Activated T-helper 2 cell treated with anti-CD3 and anti-CD28 coated beads, Interferon-gamma antibody, Interleukin-2, Interleukin-4, amounts not matched to agents 10 μg/mL and 5 μg/mL and 100 μg/mL, durations not matched to agents 14 hours and 24 hours and 36 hours (primary cell): ENCODE data around the gene ANKS1B. TPM values are rescaled to one million over a fixed set of nuclear protein-coding genes. Genes with fewer than 3 reads are reported as not detected.
"Not testable (repeated sequence)": the region's sequence is repeated elsewhere in the genome, so short reads cannot be mapped to it uniquely, and the experiment has no call there.

ENCODE experiments used
- DNase-seq: peaks from one replicate; pipeline ENCODE4 v3.0.0; 2021; ENCODE audit warnings: low spot score
- H3K27ac Mint-ChIP-seq: one replicate; pipeline ENCODE4 v1.8.0; 2021; ENCODE audit warnings: mixed read lengths
- H3K27me3 Mint-ChIP-seq: one replicate; pipeline ENCODE4 v1.8.0; 2021; ENCODE audit warnings: low read depth, mixed read lengths
- H3K36me3 Mint-ChIP-seq: one replicate; pipeline ENCODE4 v1.8.0; 2021; ENCODE audit warnings: low read depth, mixed read lengths
- H3K4me1 Mint-ChIP-seq: one replicate; pipeline ENCODE4 v1.8.0; 2021; ENCODE audit warnings: low read depth, mixed read lengths
- H3K4me3 Mint-ChIP-seq: one replicate; pipeline ENCODE4 v1.8.0; 2021; ENCODE audit warnings: low read depth, mild to moderate bottlenecking, moderate library complexity, mixed read lengths
- H3K9me3 Mint-ChIP-seq: one replicate; pipeline ENCODE4 v1.8.0; 2021; ENCODE audit warnings: mixed read lengths
- intact Hi-C: fragments of 100-400 bp; cut with micrococcal nuclease; formaldehyde crosslinking; loops from one replicate; pipeline ENCODE4 v1.15.1; 2023
- total RNA-seq: library from RNA; stranded (reverse); gene quantifications from 2 replicates; pipeline ENCODE4 v1.2.3, GENCODE V29; 2022

ANKS1B gene
- total RNA-seq, 1 donor from 2014 or later, result 1.0 TPM

- no peak for DNase-seq
- intact Hi-C loops, result no loop called here
- Mint-ChIP-seq H3K9me3 (peaks cover 4% of the 10 kb centered on the region), H3K27ac (no peak overlapping the region), H3K4me3 (no peak overlapping the region), H3K36me3 (no peaks in the 10 kb centered on the region), H3K4me1 (no peaks in the 10 kb centered on the region), H3K27me3 (no peaks in the 10 kb centered on the region)
Observed at GRCh38 chr12:99260456-99260996, 724.2 kb downstream of the ANKS1B start.

- Mint-ChIP-seq H3K9me3 (no peaks in the 10 kb centered on the region), H3K27me3 (no peaks in the 10 kb centered on the region), H3K4me3 (no peak overlapping the region), H3K4me1 (no peaks in the 10 kb centered on the region), H3K27ac (no peak overlapping the region), H3K36me3 (no peaks in the 10 kb centered on the region)
- intact Hi-C loops, result no loop called here
- DNase-seq, result no peak
Observed at GRCh38 chr12:99259040-99259934, 725.4 kb downstream of the ANKS1B start.

DNA sequence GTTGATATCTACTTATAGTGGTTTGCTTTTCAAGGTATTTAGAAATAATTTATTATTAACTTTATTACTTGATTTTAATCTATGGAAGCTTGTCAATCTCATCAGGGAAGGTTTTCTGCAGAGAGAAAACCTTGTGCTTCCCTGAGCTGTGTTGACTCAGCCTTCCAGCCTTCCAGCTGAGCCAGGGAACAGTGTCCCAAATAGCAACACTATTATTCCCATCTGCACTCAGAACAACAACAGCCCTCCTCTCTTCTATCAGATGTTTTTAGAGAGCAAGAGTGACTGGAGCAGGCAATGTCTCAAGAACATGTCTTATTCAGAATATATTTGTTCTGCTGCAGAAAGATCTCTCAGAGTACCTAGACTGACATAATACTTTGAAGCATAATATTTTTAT is 727.1 kb downstream of the ANKS1B start:
- DNase-seq, result no peak
- Mint-ChIP-seq H3K9me3 (no peaks in the 10 kb centered on the region), H3K36me3 (no peaks in the 10 kb centered on the region), H3K27ac (no peak overlapping the region), H3K27me3 (no peaks in the 10 kb centered on the region), H3K4me1 (no peaks in the 10 kb centered on the region), H3K4me3 (no peak overlapping the region)
- intact Hi-C loops, result no loop called here

DNA sequence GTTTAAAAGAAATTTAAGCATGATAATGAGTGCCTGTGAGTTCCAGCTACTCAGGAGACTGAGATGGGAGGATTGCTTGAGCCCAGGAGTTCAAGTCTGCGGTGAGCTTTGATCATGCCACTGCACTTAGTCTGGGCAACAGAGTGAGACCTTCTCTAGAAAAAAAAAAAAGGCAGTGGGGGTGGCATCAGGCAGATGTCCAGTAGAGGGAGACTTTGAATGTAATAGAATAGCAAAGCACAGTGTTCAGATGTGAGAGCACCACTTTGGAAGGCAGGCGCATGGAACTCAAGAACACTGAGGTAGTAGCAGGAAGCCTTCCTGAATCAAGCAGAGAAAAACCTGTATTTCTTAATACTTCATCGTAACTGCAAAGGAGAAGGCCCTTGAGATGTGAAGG is 731.7 kb downstream of the ANKS1B start:
- Mint-ChIP-seq H3K4me1 (no peaks in the 10 kb centered on the region), H3K27me3 (no peaks in the 10 kb centered on the region), H3K27ac (no peak overlapping the region), H3K9me3 (no peaks in the 10 kb centered on the region), H3K4me3 (no peak overlapping the region), H3K36me3 (no peaks in the 10 kb centered on the region)
- DNase-seq, result no peak
- intact Hi-C loops, result no loop called here

DNA sequence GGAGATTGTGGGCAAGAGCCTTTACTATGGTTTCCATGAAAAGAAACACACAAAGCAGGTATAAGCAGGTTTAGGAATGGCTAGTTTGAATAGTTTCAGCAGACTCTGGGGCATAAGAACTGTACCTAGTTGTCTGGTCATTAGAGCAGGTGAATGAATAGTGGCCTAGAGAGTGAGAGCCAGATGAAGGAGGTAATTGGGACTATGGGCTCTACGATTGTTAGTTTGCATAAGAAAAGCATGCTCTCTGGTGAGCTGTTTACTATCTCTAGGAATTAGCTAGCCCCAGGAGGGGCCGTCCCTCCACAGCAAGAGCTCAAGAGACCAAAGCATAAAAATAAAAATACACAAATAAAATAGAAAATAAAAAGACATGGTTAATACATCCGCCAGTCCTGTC is 734.6 kb downstream of the ANKS1B start:
- Mint-ChIP-seq H3K27ac (no peak overlapping the region), H3K4me3 (no peak overlapping the region), H3K4me1 (no peaks in the 10 kb centered on the region), H3K9me3 (no peaks in the 10 kb centered on the region), H3K27me3 (no peaks in the 10 kb centered on the region), H3K36me3 (no peaks in the 10 kb centered on the region)
- intact Hi-C loops, result no loop called here
- no peak for DNase-seq

DNA sequence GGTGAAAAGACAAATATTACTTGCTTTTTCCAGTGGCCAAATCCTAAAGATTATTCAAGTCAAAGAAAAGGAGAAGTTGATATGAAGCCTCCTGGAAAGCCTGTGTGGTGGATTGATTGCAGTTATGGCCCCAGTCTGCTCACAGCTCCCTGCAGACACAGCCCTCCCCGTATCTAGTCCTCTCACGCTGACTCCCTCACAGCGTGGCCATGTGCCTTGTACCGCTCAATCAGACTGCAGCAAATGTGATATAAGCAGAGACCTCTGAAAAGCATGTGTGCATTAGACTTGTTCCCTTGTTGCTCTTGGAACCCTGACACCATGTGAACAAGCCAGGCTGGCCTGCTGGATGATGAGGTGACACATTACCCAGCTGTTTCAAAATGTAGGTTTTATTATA is 735.2 kb downstream of the ANKS1B start:
- intact Hi-C loops, result no loop called here
- no peaks in the 10 kb centered on the region for H3K36me3 Mint-ChIP-seq
- H3K27ac Mint-ChIP-seq, result no peak overlapping the region
- H3K9me3 Mint-ChIP-seq, result no peaks in the 10 kb centered on the region
- H3K27me3 Mint-ChIP-seq, result no peaks in the 10 kb centered on the region
- H3K4me1 Mint-ChIP-seq, result no peaks in the 10 kb centered on the region
- H3K4me3 Mint-ChIP-seq, result no peak overlapping the region
- DNase-seq, result no peak

- H3K4me1 Mint-ChIP-seq, DNase-seq, H3K4me3 Mint-ChIP-seq, H3K27ac Mint-ChIP-seq, intact Hi-C loops, H3K27me3 Mint-ChIP-seq, H3K36me3 Mint-ChIP-seq: not testable (repeated sequence)
- H3K9me3 Mint-ChIP-seq, result peaks cover 33% of the 10 kb centered on the region
Observed at GRCh38 chr12:99237907-99238538, 746.7 kb downstream of the ANKS1B start.

GRCh38 chr12:99235381-99235780 is 749.4 kb downstream of the ANKS1B start:
- peaks cover 15% of the 10 kb centered on the region for H3K9me3 Mint-ChIP-seq
- H3K4me3 Mint-ChIP-seq, result no peak overlapping the region
- no peaks in the 10 kb centered on the region for H3K27me3 Mint-ChIP-seq
- H3K4me1 Mint-ChIP-seq, result no peaks in the 10 kb centered on the region
- intact Hi-C loops, result no loop called here
- DNase-seq, result no peak
- H3K27ac Mint-ChIP-seq, result no peak overlapping the region
- no peaks in the 10 kb centered on the region for H3K36me3 Mint-ChIP-seq

GRCh38 chr12:99234702-99235101 is 750.0 kb downstream of the ANKS1B start:
- H3K36me3 Mint-ChIP-seq, result no peaks in the 10 kb centered on the region
- no peaks in the 10 kb centered on the region for H3K4me1 Mint-ChIP-seq
- intact Hi-C loops, result no loop called here
- no peaks in the 10 kb centered on the region for H3K27me3 Mint-ChIP-seq
- peaks cover 10% of the 10 kb centered on the region for H3K9me3 Mint-ChIP-seq
- no peak overlapping the region for H3K4me3 Mint-ChIP-seq
- no peak overlapping the region for H3K27ac Mint-ChIP-seq
- DNase-seq, result no peak

DNA sequence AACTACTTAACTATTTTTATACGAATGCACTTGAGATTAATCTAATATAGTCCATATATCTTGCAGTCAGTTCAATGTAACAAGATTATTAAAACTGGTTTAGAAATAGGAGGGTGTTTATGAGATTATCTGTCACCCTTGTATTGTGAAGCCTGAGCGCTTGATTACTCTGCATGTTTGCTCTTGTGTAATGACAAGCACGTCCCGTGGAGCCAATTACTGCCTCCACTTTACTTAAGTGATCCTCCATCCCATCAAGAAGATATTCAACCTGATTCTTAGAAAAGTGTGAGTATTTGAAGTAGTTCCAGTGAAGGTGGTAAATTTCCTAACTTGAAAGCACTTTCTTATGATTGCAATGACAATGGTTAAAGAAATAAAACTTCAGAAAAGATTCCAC is 752.4 kb downstream of the ANKS1B start:
- Mint-ChIP-seq H3K27ac (no peak overlapping the region), H3K27me3 (no peaks in the 10 kb centered on the region), H3K36me3 (no peaks in the 10 kb centered on the region), H3K9me3 (peaks cover 3% of the 10 kb centered on the region), H3K4me1 (no peaks in the 10 kb centered on the region), H3K4me3 (no peak overlapping the region)
- DNase-seq, result no peak
- intact Hi-C loops, result no loop called here

DNA sequence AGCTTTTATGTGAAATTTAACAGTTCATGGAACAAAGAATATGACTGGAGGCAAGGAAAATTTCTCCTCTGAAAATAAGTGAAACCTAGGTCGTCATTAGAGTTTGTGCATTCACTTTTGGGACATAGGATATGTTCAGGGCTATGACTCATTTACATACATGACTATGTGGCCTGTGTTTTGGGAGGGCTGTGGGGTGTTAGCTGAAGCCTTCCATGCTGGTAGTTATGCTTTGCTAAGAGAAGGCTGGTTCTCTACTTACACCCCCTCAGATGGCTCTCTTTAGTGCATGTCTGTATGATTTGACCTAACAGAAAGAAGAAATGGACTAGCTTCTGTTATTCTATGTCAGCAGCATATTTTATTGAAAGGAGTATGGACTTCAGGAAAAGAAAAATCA is 753.7 kb downstream of the ANKS1B start:
- H3K4me1 Mint-ChIP-seq, result no peaks in the 10 kb centered on the region
- intact Hi-C loops, result no loop called here
- no peak for DNase-seq
- H3K27ac Mint-ChIP-seq, result no peak overlapping the region
- H3K4me3 Mint-ChIP-seq, result no peak overlapping the region
- no peaks in the 10 kb centered on the region for H3K36me3 Mint-ChIP-seq
- no peaks in the 10 kb centered on the region for H3K27me3 Mint-ChIP-seq
- H3K9me3 Mint-ChIP-seq, result peaks cover under 1% of the 10 kb centered on the region

DNA sequence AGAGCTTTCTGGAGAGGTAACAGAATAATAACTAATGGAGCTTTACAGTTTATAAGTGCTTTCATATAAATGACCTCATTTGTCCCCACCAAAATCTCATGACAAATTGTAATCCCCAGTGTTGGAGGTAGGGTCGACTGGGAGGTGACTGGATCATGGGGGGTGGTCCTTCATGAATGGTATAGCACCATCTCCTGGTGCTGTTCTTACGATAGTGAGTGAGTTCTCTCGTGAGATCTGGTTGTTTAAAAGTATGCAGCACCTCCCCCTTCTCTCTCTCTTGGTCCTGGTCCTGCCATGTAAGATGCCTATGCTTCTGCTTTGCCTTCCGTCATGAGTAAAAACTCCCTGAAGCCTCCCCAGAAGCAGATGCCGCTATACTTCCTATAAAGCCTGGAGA is 760.5 kb downstream of the ANKS1B start:
- intact Hi-C loops, result no loop called here
- no peaks in the 10 kb centered on the region for H3K4me1 Mint-ChIP-seq
- no peak for DNase-seq
- no peak overlapping the region for H3K27ac Mint-ChIP-seq
- H3K4me3 Mint-ChIP-seq, result no peak overlapping the region
- H3K27me3 Mint-ChIP-seq, result no peaks in the 10 kb centered on the region
- no peaks in the 10 kb centered on the region for H3K9me3 Mint-ChIP-seq
- H3K36me3 Mint-ChIP-seq, result no peaks in the 10 kb centered on the region

GRCh38 chr12:99223579-99223978 is 761.2 kb downstream of the ANKS1B start:
- no peak for DNase-seq
- no peaks in the 10 kb centered on the region for H3K9me3 Mint-ChIP-seq
- H3K4me3 Mint-ChIP-seq, result no peak overlapping the region
- H3K27ac Mint-ChIP-seq, result no peak overlapping the region
- intact Hi-C loops, result no loop called here
- no peaks in the 10 kb centered on the region for H3K27me3 Mint-ChIP-seq
- H3K36me3 Mint-ChIP-seq, result no peaks in the 10 kb centered on the region
- H3K4me1 Mint-ChIP-seq, result no peaks in the 10 kb centered on the region
